ENCODE data around the gene FREM2.

FREM2 gene

DNA sequence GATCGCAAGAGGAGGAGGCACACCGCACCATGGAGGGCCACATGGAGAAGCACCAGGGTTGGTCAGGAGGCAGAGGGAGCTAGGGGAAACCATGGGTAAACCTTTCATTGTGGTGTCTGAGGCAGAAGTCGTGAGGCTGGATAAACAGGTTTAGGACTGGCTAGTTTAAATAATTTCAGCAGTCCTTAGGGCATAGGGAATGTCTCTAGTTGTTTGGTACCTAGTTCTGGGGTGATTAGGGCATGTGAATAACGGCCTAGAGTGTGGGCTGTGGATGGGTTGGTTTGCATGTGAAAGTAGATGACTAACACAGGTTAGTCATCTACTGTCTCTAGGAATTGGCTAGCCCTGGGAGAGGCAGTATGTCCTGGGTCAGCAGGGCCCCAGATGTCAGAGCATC is 201.4 kb downstream of the FREM2 start:
- DNase-seq (ENCODE audit: low read depth in 2 of 2) = no peak

- no peak for DNase-seq (ENCODE audit: low read depth in 2 of 2)
Observed at GRCh38 chr13:38895075-38895474, 208.2 kb downstream of the FREM2 start.

DNA sequence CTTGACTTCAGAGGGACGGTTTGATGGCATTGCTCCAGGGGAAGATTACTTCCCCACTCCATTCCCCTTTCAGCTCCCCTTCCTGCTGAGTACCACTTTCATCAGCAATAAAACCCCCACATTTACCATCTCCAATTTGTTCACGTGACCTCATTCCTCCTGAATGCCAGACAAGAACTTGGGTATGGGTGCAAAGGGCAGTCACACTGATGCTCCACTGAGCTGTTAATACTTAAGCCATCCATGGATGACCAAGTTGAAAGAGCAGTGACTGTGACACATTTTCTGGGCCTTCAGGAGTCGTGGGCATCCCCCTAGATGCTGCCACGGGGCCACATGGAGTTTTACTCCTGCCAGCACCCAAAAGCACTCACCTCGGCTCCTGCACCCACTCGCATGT is 210.6 kb downstream of the FREM2 start:
- DNase-seq (ENCODE audit: low read depth in 2 of 2) = no peak

DNA sequence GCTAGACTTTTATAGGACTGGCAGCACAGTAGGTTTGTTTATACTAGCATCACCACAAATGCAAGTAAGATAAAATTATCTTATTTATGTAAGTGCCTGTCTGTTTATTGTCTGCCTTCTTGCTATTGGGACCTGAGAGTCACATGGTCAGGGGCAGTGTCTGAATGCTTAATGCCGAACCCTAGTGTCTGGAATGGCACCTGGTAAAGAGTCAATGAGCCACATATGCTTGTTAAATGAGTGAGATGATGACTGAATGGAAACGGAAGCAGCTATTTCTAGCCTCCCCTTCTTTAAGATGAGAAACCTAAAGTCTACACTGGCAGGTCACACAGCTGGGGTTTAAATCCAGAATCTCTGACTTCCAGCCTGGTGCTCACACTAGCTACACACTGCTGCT is 211.6 kb downstream of the FREM2 start:
- no peak for DNase-seq (ENCODE audit: low read depth in 2 of 2)

DNA sequence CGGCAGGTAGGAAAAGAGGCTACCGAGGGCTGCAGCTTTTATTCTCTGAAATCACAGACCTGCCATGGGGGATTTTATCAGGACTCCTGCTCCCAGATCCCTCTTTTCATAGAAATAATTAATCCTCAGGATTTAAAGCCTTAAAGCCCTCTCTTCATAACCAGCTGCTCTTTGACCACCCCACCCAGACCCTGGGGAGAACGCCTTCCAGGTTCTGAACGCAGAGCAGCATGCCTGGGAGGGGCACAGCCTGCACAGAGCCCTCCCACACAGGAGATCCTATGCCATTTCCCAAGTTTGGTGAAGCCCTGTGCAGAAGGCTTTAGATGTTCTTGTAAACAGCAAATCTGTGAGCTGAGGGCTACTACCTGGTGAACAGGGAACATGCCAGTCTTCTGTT is 212.7 kb downstream of the FREM2 start:
- DNase-seq (ENCODE audit: low read depth in 2 of 2) = no peak

DNA sequence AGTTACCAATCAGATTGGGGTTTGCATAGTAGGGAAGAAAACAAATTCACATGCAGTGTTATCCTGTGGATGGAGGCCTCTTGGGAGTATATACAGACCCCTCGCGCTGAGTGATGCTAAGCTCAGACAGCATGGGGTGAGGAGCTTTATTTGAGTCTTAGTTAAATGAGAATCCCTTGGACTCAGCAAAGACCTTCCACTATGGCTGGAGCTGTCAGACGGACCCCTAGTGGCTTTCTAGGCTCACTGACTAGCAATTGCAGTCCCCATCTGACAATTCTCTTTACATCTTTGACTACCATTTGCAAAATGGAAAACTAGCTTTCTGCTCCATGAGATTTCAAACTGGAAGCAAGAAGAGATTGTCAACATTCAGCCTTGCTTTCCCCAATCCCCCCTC is 213.3 kb downstream of the FREM2 start:
- DNase-seq (ENCODE audit: low read depth in 2 of 2) = no peak

DNA sequence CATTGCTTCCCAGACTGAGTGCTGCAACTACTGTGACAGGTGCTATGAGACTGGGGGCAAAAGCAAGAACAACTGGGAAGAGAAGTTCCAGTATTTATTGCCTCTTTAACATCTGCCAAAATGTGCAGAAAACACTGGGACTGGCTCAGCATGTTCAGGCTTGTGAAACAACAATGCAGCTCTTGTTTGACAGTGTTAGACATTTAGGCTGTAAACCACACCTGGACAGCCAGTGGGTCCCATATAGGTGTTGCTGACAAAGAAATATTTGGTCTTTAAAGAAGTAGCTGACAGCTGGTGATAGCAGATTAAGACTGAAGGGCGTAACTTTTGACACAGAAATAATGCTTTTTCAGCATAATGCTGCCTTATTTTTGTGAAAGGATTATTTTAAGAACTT is 215.7 kb downstream of the FREM2 start:
- no peak for DNase-seq (ENCODE audit: low read depth in 2 of 2)

DNA sequence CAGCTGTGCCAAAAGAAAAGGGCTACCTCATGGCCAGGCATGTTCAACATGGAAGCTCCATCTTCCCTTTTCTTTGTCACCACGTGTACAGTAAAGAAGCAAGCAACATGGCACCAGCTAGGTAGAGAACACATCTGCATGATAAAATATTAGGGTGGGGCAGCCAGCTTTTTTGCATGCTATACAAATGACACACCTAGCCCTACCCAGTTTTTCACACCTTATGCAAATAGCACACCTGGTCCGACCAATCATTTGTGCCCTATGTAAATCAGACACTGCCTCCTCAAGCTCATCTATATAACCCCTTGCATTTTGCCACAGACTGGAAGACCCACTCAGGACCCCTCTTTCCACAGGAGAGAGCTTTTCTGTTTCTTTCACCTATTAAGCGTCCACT is 218.2 kb downstream of the FREM2 start:
- DNase-seq (ENCODE audit: low read depth in 2 of 2) = no peak

- no peak for DNase-seq (ENCODE audit: low read depth in 2 of 2)
Observed at GRCh38 chr13:38905861-38906260, 219.0 kb downstream of the FREM2 start.

DNA sequence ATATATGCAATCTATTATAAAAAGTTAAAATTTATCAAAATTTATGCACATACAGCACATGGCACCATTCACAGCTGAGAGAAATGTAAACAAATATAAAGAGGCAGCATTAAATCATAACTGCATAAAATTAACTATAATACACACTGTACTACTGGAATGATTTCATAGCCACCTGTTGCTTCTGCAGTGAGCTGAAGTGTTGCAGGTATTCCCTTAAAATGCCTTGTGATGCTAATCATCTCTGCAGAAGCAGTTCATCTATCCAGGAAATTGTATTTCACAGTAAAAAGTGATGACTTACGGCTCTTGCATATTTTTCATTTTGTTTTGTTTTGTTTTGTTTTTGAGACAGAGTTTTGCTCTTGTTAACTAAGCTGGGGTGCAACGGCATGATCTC is 221.7 kb downstream of the FREM2 start:
- DNase-seq (ENCODE audit: low read depth in 2 of 2) = no peak

DNA sequence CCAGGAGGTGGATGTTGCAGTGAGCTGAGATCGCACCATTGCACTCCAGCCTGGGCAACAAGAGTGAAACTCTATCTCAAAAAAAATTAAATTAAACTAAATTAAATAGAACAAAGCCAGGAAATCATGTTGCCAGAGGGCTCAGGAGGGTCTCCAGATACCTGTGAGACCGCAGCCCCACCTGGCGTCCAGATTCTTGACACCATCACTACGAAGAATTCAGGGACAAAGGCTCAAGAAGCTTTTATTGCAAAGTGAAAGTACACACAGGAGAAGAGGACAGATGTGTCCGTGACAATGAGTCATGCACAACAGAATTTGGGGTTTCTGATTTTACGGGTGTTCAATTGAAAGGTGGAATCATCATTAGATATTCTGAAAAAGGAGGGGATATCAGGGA is 227.2 kb downstream of the FREM2 start:
- DNase-seq (ENCODE audit: low read depth in 2 of 2) = no peak

- DNase-seq (ENCODE audit: low read depth in 2 of 2) = no peak
Observed at GRCh38 chr13:38921081-38921480, 234.2 kb downstream of the FREM2 start.

- no peak for DNase-seq (ENCODE audit: low read depth in 2 of 2)
Observed at GRCh38 chr13:38922170-38922569, 235.3 kb downstream of the FREM2 start.

- DNase-seq (ENCODE audit: low read depth in 2 of 2) = no peak
Observed at GRCh38 chr13:38933786-38934185, 246.9 kb downstream of the FREM2 start.

All from stimulated activated CD4-positive, alpha-beta T cell treated with anti-CD3 and anti-CD28 coated beads, Interleukin-1b, Interleukin-23, amount 100 ng/mL, for 1 hour (primary cell).